AG04449 (cell line): ENCODE results near the gene CDC42EP3.

Experiments used
- CTCF ChIA-PET: fragments of 350-600 bp; formaldehyde crosslinking; extraction: SDS; loops from one replicate; lab custom pipeline; 2021; ENCODE audit warnings: antibody characterized with exemption; lab: Yijun Ruan, JAX
- POLR2A ChIA-PET: fragments of 400-600, 350-600 bp; formaldehyde crosslinking; extraction: SDS; loops from one replicate; lab custom pipeline; 2020; ENCODE audit warnings: antibody characterized with exemption, inconsistent platforms; lab: Yijun Ruan, JAX
- DNase-seq: peaks from one replicate; pipeline ENCODE4 v3.0.0-alpha.2; 2010; ENCODE audit warnings: low read depth, low spot score
- H3K4me3 ChIP-seq: 2 replicates; pipeline ENCODE4 v1.5.1; 2011; ENCODE audit warnings: low read depth, mild to moderate bottlenecking, control low read depth, low read length
- CTCF ChIP-seq: IDR thresholded peaks from one replicate; pipeline ENCODE4 v1.5.1; 2011; ENCODE audit warnings: mild to moderate bottlenecking, moderate library complexity, low read length, control low read depth, inconsistent platforms; ENCODE audit not compliant: insufficient read depth; ENCODE audit errors: missing control alignments

CDC42EP3 gene

GRCh38 chr2:37647971-37648330, 23.5 kb downstream of the CDC42EP3 start:
- DNase-seq, result no peak
- CTCF ChIA-PET, result interaction anchor here (0.9 to 2.8 kb wide), 4 partner anchors 9 to 233 kb away, joined by 5 to 14 read pairs (median 5); no protein-coding TSS in a partner anchor
- no peak overlapping the region for H3K4me3 ChIP-seq
- TF ChIP-seq CTCF, result no peak
- POLR2A ChIA-PET, result interaction anchor here (0.9 kb wide), 1 partner anchor 121 kb away, joined by 3 read pairs; no protein-coding TSS in a partner anchor

- no peak overlapping the region for H3K4me3 ChIP-seq
- TF ChIP-seq CTCF, result no peak
- POLR2A ChIA-PET, result interaction anchor here (0.7 kb wide), 1 partner anchor 11 kb away, joined by 4 read pairs; no protein-coding TSS in a partner anchor
- DNase-seq, result no peak
- CTCF ChIA-PET, result interaction anchor here (0.6 to 3.0 kb wide), 6 partner anchors 8 to 250 kb away, joined by 3 to 24 read pairs (median 4); no protein-coding TSS in a partner anchor
Observed at GRCh38 chr2:37645836-37646235, 25.6 kb downstream of the CDC42EP3 start.

GRCh38 chr2:37645362-37645761, 26.1 kb downstream of the CDC42EP3 start:
- CTCF ChIA-PET, result interaction anchor here (0.6 to 3.0 kb wide), 6 partner anchors 9 to 232 kb away, joined by 3 to 24 read pairs (median 4); no protein-coding TSS in a partner anchor
- no peak overlapping the region for H3K4me3 ChIP-seq
- no peak for TF ChIP-seq CTCF
- DNase-seq, result no peak
- POLR2A ChIA-PET, result interaction anchor here (0.7 kb wide), 1 partner anchor 12 kb away, joined by 4 read pairs; no protein-coding TSS in a partner anchor

GRCh38 chr2:37644191-37644590, 27.3 kb downstream of the CDC42EP3 start:
- no peak for TF ChIP-seq CTCF
- DNase-seq, result no peak
- POLR2A ChIA-PET, result interaction anchor here (0.9 kb wide), 1 partner anchor 188 kb away, joined by 3 read pairs; no protein-coding TSS in a partner anchor
- CTCF ChIA-PET, result interaction anchor here (1.2 to 2.8 kb wide), 5 partner anchors 13 to 233 kb away, joined by 3 to 15 read pairs (median 6); no protein-coding TSS in a partner anchor
- no peak overlapping the region for H3K4me3 ChIP-seq

- TF ChIP-seq CTCF, result no peak
- H3K4me3 ChIP-seq, result no peak overlapping the region
- DNase-seq, result no peak
- POLR2A ChIA-PET, result interaction anchor here (0.9 kb wide), 1 partner anchor 189 kb away, joined by 3 read pairs; no protein-coding TSS in a partner anchor
- CTCF ChIA-PET, result interaction anchor here (1.2 to 2.8 kb wide), 7 partner anchors 11 to 248 kb away, joined by 3 to 15 read pairs (median 5); no protein-coding TSS in a partner anchor
Observed at GRCh38 chr2:37643730-37644078, 27.7 kb downstream of the CDC42EP3 start.

- ChIA-PET POLR2A (interaction anchor here (0.8 to 0.9 kb wide), 2 partner anchors 124 to 189 kb away, joined by 3 read pairs; no protein-coding TSS in a partner anchor), CTCF (interaction anchor here (0.7 to 2.8 kb wide), 9 partner anchors 12 to 247 kb away, joined by 3 to 15 read pairs (median 5); no protein-coding TSS in a partner anchor)
- TF ChIP-seq CTCF, result no peak
- no peak for DNase-seq
- H3K4me3 ChIP-seq, result no peak overlapping the region
Observed at GRCh38 chr2:37642907-37643729, 28.3 kb downstream of the CDC42EP3 start.
